Cardiac atrium fibroblast (primary cell): ENCODE measurements around the gene TMEM248. TPM values are rescaled to one million over a fixed set of nuclear protein-coding genes. Genes with fewer than 3 reads are reported as not detected.

ENCODE experiments used
- total RNA-seq: library from RNA; depleted of rRNA; stranded (reverse); fragments of >200 nt; gene quantifications from 2 replicates; pipeline ENCODE4 v1.2.3, GENCODE V29; 2015

TMEM248 gene, protein sequence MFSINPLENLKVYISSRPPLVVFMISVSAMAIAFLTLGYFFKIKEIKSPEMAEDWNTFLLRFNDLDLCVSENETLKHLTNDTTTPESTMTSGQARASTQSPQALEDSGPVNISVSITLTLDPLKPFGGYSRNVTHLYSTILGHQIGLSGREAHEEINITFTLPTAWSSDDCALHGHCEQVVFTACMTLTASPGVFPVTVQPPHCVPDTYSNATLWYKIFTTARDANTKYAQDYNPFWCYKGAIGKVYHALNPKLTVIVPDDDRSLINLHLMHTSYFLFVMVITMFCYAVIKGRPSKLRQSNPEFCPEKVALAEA
- 82.7 and 98.8 TPM in 2 replicates for total RNA-seq

DNA sequence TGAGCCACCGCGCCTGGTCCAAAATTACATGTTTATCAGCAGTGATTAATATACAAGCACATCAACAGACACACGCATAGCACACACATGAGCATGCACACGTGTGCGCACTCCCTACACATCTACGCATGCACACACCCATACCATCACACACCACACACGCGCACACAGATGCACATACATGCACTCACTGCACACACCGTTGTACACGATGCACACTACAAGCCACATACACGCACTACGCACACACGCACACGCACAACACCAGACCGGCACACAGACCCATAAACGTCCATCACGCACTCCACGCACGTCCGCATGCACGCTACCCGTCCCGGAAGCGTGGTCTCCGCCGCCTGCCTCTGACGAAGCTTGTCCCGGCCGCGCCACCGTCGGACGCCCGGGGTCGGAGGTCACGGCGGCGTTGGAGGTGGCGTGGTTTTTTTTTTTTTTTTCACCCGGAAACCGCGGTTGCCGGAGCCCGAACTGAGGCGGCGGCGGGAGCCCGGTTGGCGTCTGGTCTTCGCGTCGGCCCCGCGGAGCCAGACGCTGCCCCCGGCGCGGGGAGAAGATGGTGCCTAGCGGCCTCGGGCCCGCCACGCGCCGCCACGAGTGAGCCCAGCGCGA lies at the start of gene TMEM248:
TSS of gene TMEM248 (plus strand) at position 457 of the 627 bp plus-strand sequence. CDS start 20,641 bp downstream, outside the sequence.

DNA sequence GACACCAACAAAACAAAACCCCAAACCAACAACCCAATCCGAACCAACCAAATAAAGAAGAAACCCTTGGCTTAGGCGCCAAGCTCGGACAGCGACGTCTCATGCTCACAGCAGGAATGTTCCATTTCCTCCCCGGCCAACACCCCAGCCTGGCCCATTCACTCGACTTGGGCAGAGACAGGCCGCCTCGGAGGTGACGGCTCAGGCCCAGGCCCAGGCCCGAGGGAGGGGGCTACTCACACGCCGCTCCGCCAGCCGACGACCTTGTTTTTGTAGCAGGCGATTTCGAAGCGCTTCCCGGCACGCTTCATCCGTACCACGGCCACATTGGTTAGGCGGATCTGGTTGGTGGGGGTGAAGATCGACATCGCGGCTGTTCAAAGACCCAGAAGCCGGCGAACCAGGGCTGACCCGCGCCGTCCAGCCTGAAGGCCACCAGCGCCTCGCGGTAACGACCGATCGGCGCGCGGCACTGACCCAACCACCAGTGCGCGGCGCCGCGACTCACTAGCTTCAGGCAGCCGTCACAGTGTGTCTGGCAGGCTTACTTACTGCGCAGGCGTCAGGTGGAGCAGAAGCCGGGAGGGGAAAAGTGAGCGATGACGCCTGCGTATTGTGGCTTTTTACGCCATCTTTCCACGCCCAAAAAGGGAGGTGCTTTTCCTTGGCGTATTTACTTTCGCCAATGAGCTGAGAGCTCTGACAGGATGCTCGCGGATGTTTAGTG lies 74.2 kb downstream of the TMEM248 start, which contains the start of gene SBDS:
TSS of gene SBDS (minus strand) at position 537 of the 727 bp plus-strand sequence. CDS start at position 368, 169 bp downstream.

DNA sequence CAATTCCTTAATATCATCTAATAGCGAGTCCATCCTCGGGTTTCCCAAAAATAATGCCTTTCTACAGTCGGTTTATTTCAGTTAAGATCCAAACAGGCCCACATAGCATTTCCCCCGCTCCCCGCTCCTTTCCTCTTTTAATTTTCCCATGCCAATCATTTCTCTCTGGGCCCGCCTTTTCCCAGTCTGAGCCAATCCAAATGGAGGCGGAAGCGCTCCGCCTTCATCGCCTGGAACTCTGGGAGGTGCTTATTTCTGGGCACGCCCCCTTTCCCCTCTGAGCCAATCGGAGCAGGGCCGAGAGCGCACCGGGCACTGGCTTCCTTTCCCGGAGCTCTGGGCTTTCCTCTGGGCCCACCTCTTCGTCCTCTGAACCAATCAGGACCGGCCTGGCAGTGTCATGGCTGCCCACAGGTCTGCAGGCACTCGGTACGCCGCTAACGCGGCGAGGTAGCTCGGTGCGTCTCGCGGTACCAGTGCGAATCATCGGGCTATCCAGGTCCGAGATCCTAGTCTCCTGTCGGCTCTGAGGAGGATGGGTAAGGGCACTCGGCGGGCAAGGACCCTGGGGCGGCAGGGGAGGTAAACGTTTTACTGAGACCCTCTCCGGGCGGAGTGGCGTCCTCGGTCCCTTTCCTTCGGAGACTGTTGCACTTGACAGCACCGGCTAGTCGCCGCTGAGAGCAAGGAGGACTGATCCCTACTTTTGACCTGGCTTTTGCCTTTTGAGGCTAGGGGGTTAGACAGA lies 75.6 kb downstream of the TMEM248 start, which contains the start of gene TYW1:
TSS of gene TYW1 (plus strand) at position 390 of the 748 bp plus-strand sequence. CDS start at position 536, 146 bp downstream.

Other genes starting within 250 kb of the TMEM248 start
- gene RABGEF1, start 180.5 kb upstream of the TMEM248 start, total RNA-seq = 21.5 and 22.4 TPM in 2 replicates
- 105 and 108 TPM in 2 replicates for gene SBDS, start 74.4 kb downstream of the TMEM248 start, total RNA-seq
- gene TYW1, start 75.6 kb downstream of the TMEM248 start, total RNA-seq = 17.8 and 25.8 TPM in 2 replicates